Activated naive CD8-positive, alpha-beta T cell treated with anti-CD3 and anti-CD28 coated beads, Interleukin-2, amount 10 ng/mL, durations not matched to agents 7 days and 5 days (primary cell): Measurements from ENCODE around the gene TMEM182. TPM values are rescaled to one million over a fixed set of nuclear protein-coding genes. Genes with fewer than 3 reads are reported as not detected.

Source experiments
- ATAC-seq: fragments of 150-1000 bp; cut with Tn5 transposase; one replicate; pipeline ENCODE4 v1.10.0; 2021; ENCODE audit warnings: low read depth, moderate library complexity
- POLR2A ChIA-PET: fragments of 350-600 bp; sonication (Branson Sonifier 250); formaldehyde crosslinking; loops from one replicate; lab custom pipeline; 2021; ENCODE audit warnings: antibody characterized with exemption; lab: Charles Lee
- DNase-seq: peaks from one replicate; pipeline ENCODE4 v3.0.0; 2021
- H3K27ac Mint-ChIP-seq: one replicate; pipeline ENCODE4 v1.8.0; 2022; ENCODE audit warnings: mild to moderate bottlenecking, mixed read lengths
- H3K27me3 Mint-ChIP-seq: one replicate; pipeline ENCODE4 v1.8.0; 2022; ENCODE audit warnings: mild to moderate bottlenecking, moderate library complexity, mixed read lengths
- H3K36me3 Mint-ChIP-seq: one replicate; pipeline ENCODE4 v1.8.0; 2021; ENCODE audit warnings: mild to moderate bottlenecking, mixed read lengths
- H3K4me1 Mint-ChIP-seq: one replicate; pipeline ENCODE4 v1.8.0; 2021; ENCODE audit warnings: mixed read lengths
- H3K4me3 Mint-ChIP-seq: one replicate; pipeline ENCODE4 v1.8.0; 2022; ENCODE audit warnings: mild to moderate bottlenecking, moderate library complexity, mixed read lengths
- H3K9me3 Mint-ChIP-seq: one replicate; pipeline ENCODE4 v1.8.0; 2021; ENCODE audit warnings: mixed read lengths
- total RNA-seq, 2 experiments: library from RNA; stranded (reverse); gene quantifications; one replicate each; pipeline ENCODE4 v1.2.3, GENCODE V29; 2021

The TMEM182 gene
- total RNA-seq, 2 experiments from 2014 or later = 3.6 to 6.0 TPM

GRCh38 chr2:102748107-102748506 lies 13.7 kb upstream of the TMEM182 start:
- no peak overlapping the region for H3K4me3 Mint-ChIP-seq
- no peak for DNase-seq
- H3K36me3 Mint-ChIP-seq = no peaks in the 10 kb centered on the region
- ATAC-seq = no peak
- H3K4me1 Mint-ChIP-seq = peaks cover 4% of the 10 kb centered on the region
- H3K9me3 Mint-ChIP-seq = no peaks in the 10 kb centered on the region
- POLR2A ChIA-PET = no interaction called here
- H3K27me3 Mint-ChIP-seq = no peaks in the 10 kb centered on the region
- no peak overlapping the region for H3K27ac Mint-ChIP-seq

- no peak overlapping the region for H3K4me3 Mint-ChIP-seq
Observed at GRCh38 chr2:102749938-102750337, 11.9 kb upstream of the TMEM182 start.

GRCh38 chr2:102753563-102754159 lies 8.2 kb upstream of the TMEM182 start:
- no peak overlapping the region for H3K4me3 Mint-ChIP-seq
- ATAC-seq = no peak

More at GRCh38 chr2:102749938-102750337, 11.9 kb upstream of the TMEM182 start:
- Mint-ChIP-seq H3K27ac (no peak overlapping the region), H3K4me1 (peaks cover 4% of the 10 kb centered on the region), H3K27me3 (no peaks in the 10 kb centered on the region), H3K36me3 (no peaks in the 10 kb centered on the region), H3K9me3 (no peaks in the 10 kb centered on the region)
- POLR2A ChIA-PET = no interaction called here
- no peak for ATAC-seq
- DNase-seq = no peak

GRCh38 chr2:102754456-102755145 lies 7.2 kb upstream of the TMEM182 start:
- Mint-ChIP-seq H3K27me3 (no peaks in the 10 kb centered on the region), H3K4me3 (no peak overlapping the region), H3K9me3 (no peaks in the 10 kb centered on the region), H3K4me1 (peaks cover 7% of the 10 kb centered on the region), H3K27ac (no peak overlapping the region), H3K36me3 (no peaks in the 10 kb centered on the region)
- POLR2A ChIA-PET = no interaction called here
- no peak for ATAC-seq
- no peak for DNase-seq

More at GRCh38 chr2:102753563-102754159, 8.2 kb upstream of the TMEM182 start:
- no peak for DNase-seq
- no peaks in the 10 kb centered on the region for H3K27me3 Mint-ChIP-seq
- peaks cover 4% of the 10 kb centered on the region for H3K4me1 Mint-ChIP-seq
- no peak overlapping the region for H3K27ac Mint-ChIP-seq
- H3K36me3 Mint-ChIP-seq = no peaks in the 10 kb centered on the region
- POLR2A ChIA-PET = no interaction called here
- H3K9me3 Mint-ChIP-seq = no peaks in the 10 kb centered on the region

- POLR2A ChIA-PET = no interaction called here
- Mint-ChIP-seq H3K27ac (no peak overlapping the region), H3K4me3 (no peak overlapping the region), H3K9me3 (no peaks in the 10 kb centered on the region), H3K4me1 (peaks cover 3% of the 10 kb centered on the region), H3K27me3 (no peaks in the 10 kb centered on the region), H3K36me3 (no peaks in the 10 kb centered on the region)
- DNase-seq (no peak), ATAC-seq (no peak)
Observed at GRCh38 chr2:102755284-102755683, 6.5 kb upstream of the TMEM182 start.

GRCh38 chr2:102758439-102758838 lies 3.4 kb upstream of the TMEM182 start:
- H3K36me3 Mint-ChIP-seq = peaks cover under 1% of the 10 kb centered on the region
- no peak overlapping the region for H3K27ac Mint-ChIP-seq
- no peaks in the 10 kb centered on the region for H3K27me3 Mint-ChIP-seq
- ATAC-seq (no peak), DNase-seq (no peak)
- no peaks in the 10 kb centered on the region for H3K9me3 Mint-ChIP-seq
- peaks cover 3% of the 10 kb centered on the region for H3K4me1 Mint-ChIP-seq
- no peak overlapping the region for H3K4me3 Mint-ChIP-seq
- POLR2A ChIA-PET = no interaction called here

- peaks cover 3% of the 10 kb centered on the region for H3K4me1 Mint-ChIP-seq
- no peak overlapping the region for H3K27ac Mint-ChIP-seq
- no peaks in the 10 kb centered on the region for H3K9me3 Mint-ChIP-seq
- ATAC-seq (no peak), DNase-seq (no peak)
- H3K4me3 Mint-ChIP-seq = no peak overlapping the region
- POLR2A ChIA-PET = no interaction called here
- H3K27me3 Mint-ChIP-seq = no peaks in the 10 kb centered on the region
- H3K36me3 Mint-ChIP-seq = peaks cover 9% of the 10 kb centered on the region
Observed at GRCh38 chr2:102764083-102764482, 2.3 kb downstream of the TMEM182 start.

GRCh38 chr2:102765061-102765460 lies 3.2 kb downstream of the TMEM182 start:
- Mint-ChIP-seq H3K27ac (no peak overlapping the region), H3K36me3 (peaks cover 13% of the 10 kb centered on the region), H3K27me3 (no peaks in the 10 kb centered on the region), H3K9me3 (no peaks in the 10 kb centered on the region), H3K4me1 (no peaks in the 10 kb centered on the region), H3K4me3 (no peak overlapping the region)
- ATAC-seq (no peak), DNase-seq (no peak)
- POLR2A ChIA-PET = no interaction called here

GRCh38 chr2:102768253-102768652 lies 6.4 kb downstream of the TMEM182 start:
- DNase-seq (no peak), ATAC-seq (no peak)
- Mint-ChIP-seq H3K27ac (no peak overlapping the region), H3K36me3 (peaks cover 13% of the 10 kb centered on the region), H3K4me1 (no peaks in the 10 kb centered on the region), H3K9me3 (no peaks in the 10 kb centered on the region), H3K4me3 (no peak overlapping the region), H3K27me3 (no peaks in the 10 kb centered on the region)
- POLR2A ChIA-PET = no interaction called here

- no peaks in the 10 kb centered on the region for H3K9me3 Mint-ChIP-seq
- POLR2A ChIA-PET = no interaction called here
- no peak overlapping the region for H3K4me3 Mint-ChIP-seq
- H3K27me3 Mint-ChIP-seq = no peaks in the 10 kb centered on the region
- ATAC-seq (no peak), DNase-seq (no peak)
- H3K4me1 Mint-ChIP-seq = no peaks in the 10 kb centered on the region
- H3K36me3 Mint-ChIP-seq = peaks cover 11% of the 10 kb centered on the region
- H3K27ac Mint-ChIP-seq = no peak overlapping the region
Observed at GRCh38 chr2:102768892-102769291, 7.1 kb downstream of the TMEM182 start.

- POLR2A ChIA-PET = no interaction called here
- ATAC-seq (no peak), DNase-seq (no peak)
- Mint-ChIP-seq H3K4me3 (no peak overlapping the region), H3K4me1 (no peaks in the 10 kb centered on the region), H3K36me3 (peaks cover 9% of the 10 kb centered on the region), H3K27me3 (no peaks in the 10 kb centered on the region), H3K27ac (no peak overlapping the region), H3K9me3 (no peaks in the 10 kb centered on the region)
Observed at GRCh38 chr2:102770506-102770905, 8.7 kb downstream of the TMEM182 start.

GRCh38 chr2:102771114-102771513 lies 9.3 kb downstream of the TMEM182 start:
- H3K4me3 Mint-ChIP-seq = no peak overlapping the region
- POLR2A ChIA-PET = no interaction called here
- no peaks in the 10 kb centered on the region for H3K4me1 Mint-ChIP-seq
- no peak for DNase-seq
- no peak for ATAC-seq
- no peaks in the 10 kb centered on the region for H3K9me3 Mint-ChIP-seq
- no peak overlapping the region for H3K27ac Mint-ChIP-seq
- no peaks in the 10 kb centered on the region for H3K27me3 Mint-ChIP-seq
- H3K36me3 Mint-ChIP-seq = peaks cover 9% of the 10 kb centered on the region

- POLR2A ChIA-PET = no interaction called here
- no peaks in the 10 kb centered on the region for H3K27me3 Mint-ChIP-seq
Observed at GRCh38 chr2:102772659-102773058, 10.8 kb downstream of the TMEM182 start.

GRCh38 chr2:102773149-102773705 lies 11.4 kb downstream of the TMEM182 start:
- H3K27me3 Mint-ChIP-seq = peaks cover 3% of the 10 kb centered on the region
- no peaks in the 10 kb centered on the region for H3K4me1 Mint-ChIP-seq
- peaks cover 7% of the 10 kb centered on the region for H3K36me3 Mint-ChIP-seq
- ATAC-seq (no peak), DNase-seq (no peak)
- POLR2A ChIA-PET = no interaction called here
- H3K27ac Mint-ChIP-seq = no peak overlapping the region
- H3K4me3 Mint-ChIP-seq = no peak overlapping the region
- H3K9me3 Mint-ChIP-seq = no peaks in the 10 kb centered on the region

More at GRCh38 chr2:102772659-102773058, 10.8 kb downstream of the TMEM182 start:
- H3K4me3 Mint-ChIP-seq = no peak overlapping the region
- no peaks in the 10 kb centered on the region for H3K9me3 Mint-ChIP-seq
- H3K27ac Mint-ChIP-seq = no peak overlapping the region
- no peak for ATAC-seq
- H3K4me1 Mint-ChIP-seq = no peaks in the 10 kb centered on the region
- no peak for DNase-seq
- H3K36me3 Mint-ChIP-seq = peaks cover 11% of the 10 kb centered on the region
